Measurements from ENCODE around the gene CAMSAP1.

Gene CAMSAP1

GRCh38 chr9:135930446-135931345 is 23.4 kb upstream of the CAMSAP1 start:
- no peak for DNase-seq
- no peaks in the 10 kb centered on the region for H3K4me1 Mint-ChIP-seq
- H3K4me3 Mint-ChIP-seq = no peak overlapping the region
- H3K9me3 Mint-ChIP-seq = peaks cover 7% of the 10 kb centered on the region
- H3K27ac Mint-ChIP-seq = no peak overlapping the region
- peaks cover 45% of the 10 kb centered on the region for H3K36me3 Mint-ChIP-seq (ENCODE audit: low read depth)
- TF ChIP-seq CTCF (IDR thresholded peaks at IDR 0.05) = no peak
- no peaks in the 10 kb centered on the region for H3K27me3 Mint-ChIP-seq (ENCODE audit: low read depth, poor library complexity)

DNA sequence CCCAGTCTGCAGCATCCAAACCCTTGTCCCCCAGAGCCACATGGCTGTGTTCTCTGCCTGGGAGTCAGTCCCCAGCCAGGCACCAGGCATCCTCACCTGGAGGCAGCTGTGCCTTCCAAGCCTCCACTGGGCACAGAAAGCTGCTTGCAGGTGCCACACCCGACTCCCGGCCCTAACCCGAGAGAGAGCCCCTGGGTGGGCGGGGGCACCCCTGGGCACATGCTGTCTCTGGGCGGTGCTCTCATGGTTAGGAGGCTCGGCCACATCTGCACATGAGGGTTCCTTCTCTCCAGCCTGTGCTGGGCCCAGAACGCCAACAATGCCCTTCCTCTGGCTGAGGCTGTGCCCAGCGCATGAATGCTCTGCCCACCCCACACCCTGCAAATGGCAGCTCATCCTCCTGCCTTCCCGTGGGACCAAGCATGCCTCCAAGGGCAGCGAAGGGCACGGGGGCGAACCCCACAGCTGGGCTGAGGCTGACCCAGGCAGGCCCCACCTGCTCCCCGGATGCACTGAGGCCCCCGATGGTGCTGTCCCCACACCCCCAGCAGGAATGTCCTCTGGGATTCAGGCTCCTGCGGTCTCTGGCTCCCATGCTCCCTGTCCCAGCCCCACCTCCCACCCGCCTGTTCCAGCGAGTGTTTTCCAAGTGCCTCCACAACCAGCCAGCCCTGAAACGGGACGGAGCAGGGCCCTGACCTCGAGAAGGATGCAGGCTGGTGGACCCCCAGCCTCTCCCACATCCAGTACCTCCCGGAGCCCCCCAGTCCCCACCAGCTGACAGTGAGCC is 22.5 kb upstream of the CAMSAP1 start:
- H3K4me1 Mint-ChIP-seq = peaks cover 8% of the 10 kb centered on the region
- H3K27me3 Mint-ChIP-seq (ENCODE audit: low read depth, poor library complexity) = no peaks in the 10 kb centered on the region
- DNase-seq = no peak
- peaks cover 40% of the 10 kb centered on the region for H3K36me3 Mint-ChIP-seq (ENCODE audit: low read depth)
- no peak overlapping the region for H3K4me3 Mint-ChIP-seq
- H3K9me3 Mint-ChIP-seq = no peaks in the 10 kb centered on the region
- no peak overlapping the region for H3K27ac Mint-ChIP-seq
- TF ChIP-seq CTCF (IDR thresholded peaks at IDR 0.05) = no peak

DNA sequence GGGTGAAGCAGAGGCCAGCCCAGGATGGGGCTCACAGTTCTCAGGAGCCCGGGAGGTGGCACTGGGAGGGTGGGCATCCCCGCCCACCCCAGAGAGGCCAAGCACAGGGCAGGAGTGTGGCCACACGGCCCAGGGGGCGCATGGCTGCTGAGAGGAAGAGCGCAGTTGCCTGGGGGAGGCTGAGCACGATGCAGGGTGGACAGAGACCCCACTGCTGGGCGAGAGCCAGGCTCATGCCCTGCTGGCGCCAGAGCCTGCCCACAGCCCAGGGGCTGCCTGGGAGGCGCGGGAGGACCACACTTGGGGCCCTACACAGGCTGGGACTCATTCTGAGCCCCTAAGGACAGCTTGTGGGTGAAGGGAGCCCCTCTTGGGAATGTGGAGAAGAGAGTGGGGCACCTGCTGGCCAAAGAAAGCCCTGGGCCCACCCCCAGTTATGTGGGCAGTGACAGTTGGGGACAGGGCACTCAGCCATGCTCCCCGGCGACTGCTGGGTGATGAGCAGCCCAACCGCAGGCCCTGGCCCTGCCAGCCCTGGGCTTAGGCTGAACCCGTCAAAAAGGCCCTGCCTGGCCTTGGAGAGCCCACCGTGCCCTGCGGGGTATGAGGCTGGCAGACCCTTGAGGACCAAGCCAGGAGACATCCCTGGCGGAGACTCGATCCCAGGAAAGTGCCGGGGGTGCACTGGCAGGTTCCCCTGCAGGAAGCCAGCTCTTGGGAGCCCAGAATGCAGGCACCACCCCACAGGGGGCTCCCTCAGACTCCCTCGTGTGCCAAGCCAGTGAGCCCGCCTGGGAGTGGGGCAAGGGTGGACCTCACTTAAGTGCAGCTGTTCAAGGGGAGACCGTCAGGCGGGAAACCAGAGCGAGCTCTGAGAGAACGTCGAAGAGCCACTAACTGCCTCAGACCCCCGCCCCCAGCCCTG is 21.6 kb upstream of the CAMSAP1 start:
- H3K9me3 Mint-ChIP-seq = no peaks in the 10 kb centered on the region
- H3K27ac Mint-ChIP-seq = no peak overlapping the region
- no peaks in the 10 kb centered on the region for H3K27me3 Mint-ChIP-seq (ENCODE audit: low read depth, poor library complexity)
- peaks cover 8% of the 10 kb centered on the region for H3K4me1 Mint-ChIP-seq
- no peak for DNase-seq
- H3K36me3 Mint-ChIP-seq (ENCODE audit: low read depth) = peaks cover 41% of the 10 kb centered on the region
- no peak overlapping the region for H3K4me3 Mint-ChIP-seq
- TF ChIP-seq CTCF (IDR thresholded peaks at IDR 0.05) = no peak

DNA sequence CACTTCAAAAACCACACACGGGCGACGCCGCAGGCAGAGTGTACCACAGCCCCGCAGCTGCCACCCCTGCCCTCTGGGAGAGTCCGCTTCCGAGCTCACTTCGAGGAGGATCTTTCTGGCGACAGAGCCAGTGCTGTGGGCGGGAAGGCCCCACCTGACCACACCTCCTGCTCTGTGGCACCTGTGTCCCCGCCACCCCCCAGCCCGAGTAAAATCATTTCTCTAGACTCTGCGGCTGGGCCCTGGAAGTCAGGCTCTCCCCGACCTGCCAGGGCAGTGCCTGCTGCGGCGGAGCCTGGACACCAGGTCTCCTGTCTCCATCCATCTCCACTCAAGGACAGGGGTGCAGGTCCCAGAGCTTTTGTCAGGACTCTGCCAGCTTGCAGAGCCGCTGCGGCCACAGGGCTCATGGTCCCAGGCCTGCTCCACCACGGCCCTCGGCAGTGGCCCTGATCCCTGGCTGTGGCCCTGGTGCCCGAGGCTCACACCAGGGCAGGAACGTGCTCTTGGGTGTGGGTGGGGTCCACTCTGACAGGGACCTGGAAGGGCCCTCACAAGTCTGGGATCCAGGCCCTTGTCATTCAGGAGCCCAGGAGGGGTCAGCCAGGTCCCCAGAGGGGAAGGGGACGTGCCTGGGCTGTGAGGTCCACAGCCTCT is 20.9 kb upstream of the CAMSAP1 start:
- no peak overlapping the region for H3K4me3 Mint-ChIP-seq
- no peak for DNase-seq
- H3K27ac Mint-ChIP-seq = no peak overlapping the region
- H3K27me3 Mint-ChIP-seq (ENCODE audit: low read depth, poor library complexity) = no peaks in the 10 kb centered on the region
- no peak for TF ChIP-seq CTCF (IDR thresholded peaks at IDR 0.05)
- no peaks in the 10 kb centered on the region for H3K9me3 Mint-ChIP-seq
- H3K4me1 Mint-ChIP-seq = peaks cover 8% of the 10 kb centered on the region
- peaks cover 33% of the 10 kb centered on the region for H3K36me3 Mint-ChIP-seq (ENCODE audit: low read depth)

Data from nephron progenitor cell (in vitro differentiated cells).